Activated CD4-positive, alpha-beta T cell treated with anti-CD3 and anti-CD28 coated beads for 1 hour (primary cell): ENCODE results near the gene PLS1.

ENCODE experiments used
- DNase-seq: peaks from one replicate; pipeline ENCODE4 v3.0.0-alpha.2; 2020

Gene PLS1

GRCh38 chr3:142642956-142643355, 46.8 kb downstream of the PLS1 start:
- no peak for DNase-seq

GRCh38 chr3:142644502-142644901, 48.3 kb downstream of the PLS1 start:
- no peak for DNase-seq

- DNase-seq = no peak
These were observed 49.1 kb downstream of the PLS1 start for GRCh38 chr3:142645236-142645793.

GRCh38 chr3:142646020-142646785, 50.0 kb downstream of the PLS1 start:
- no peak for DNase-seq

GRCh38 chr3:142647856-142648255, 51.7 kb downstream of the PLS1 start:
- DNase-seq = no peak

- no peak for DNase-seq
These were observed 52.8 kb downstream of the PLS1 start for GRCh38 chr3:142648950-142649349.

GRCh38 chr3:142650001-142650693, 54.0 kb downstream of the PLS1 start:
- DNase-seq = no peak

GRCh38 chr3:142651711-142652110, 55.5 kb downstream of the PLS1 start:
- no peak for DNase-seq

- DNase-seq = no peak
These were observed 56.7 kb downstream of the PLS1 start for GRCh38 chr3:142652826-142653292.

GRCh38 chr3:142656575-142656974, 60.4 kb downstream of the PLS1 start:
- DNase-seq = no peak

GRCh38 chr3:142657033-142657432, 60.8 kb downstream of the PLS1 start:
- no peak for DNase-seq

- no peak for DNase-seq
These were observed 64.2 kb downstream of the PLS1 start for GRCh38 chr3:142660383-142660782.

- DNase-seq = no peak
These were observed 64.7 kb downstream of the PLS1 start for GRCh38 chr3:142660893-142661292.

- DNase-seq = no peak
These were observed 67.7 kb downstream of the PLS1 start for GRCh38 chr3:142663865-142664264.

- no peak for DNase-seq
These were observed 68.1 kb downstream of the PLS1 start for GRCh38 chr3:142664311-142664710.

- DNase-seq = no peak
These were observed 68.6 kb downstream of the PLS1 start for GRCh38 chr3:142664819-142665218.

- no peak for DNase-seq
These were observed 73.9 kb downstream of the PLS1 start for GRCh38 chr3:142670120-142670519.

GRCh38 chr3:142676151-142676550, 80.0 kb downstream of the PLS1 start:
- DNase-seq = no peak

- no peak for DNase-seq
These were observed 84.5 kb downstream of the PLS1 start for GRCh38 chr3:142680710-142681109.

- DNase-seq = no peak
These were observed 94.4 kb downstream of the PLS1 start for GRCh38 chr3:142690613-142691012.

GRCh38 chr3:142691527-142691926, 95.3 kb downstream of the PLS1 start:
- no peak for DNase-seq

- no peak for DNase-seq
These were observed 97.1 kb downstream of the PLS1 start for GRCh38 chr3:142693136-142693853.

- no peak for DNase-seq
These were observed 98.0 kb downstream of the PLS1 start for GRCh38 chr3:142694225-142694624.
